T-helper 1 cell treated with Interleukin-12 subunit alpha and Interleukin-12 subunit beta and Interleukin-4 antibody, amounts not matched to agents 30 μg/mL and 1 μg/mL, for 36 hours (primary cell): ENCODE measurements around the gene GLTP.

Experiments
- H3K27ac Mint-ChIP-seq: one replicate; pipeline ENCODE4 v1.8.0; 2021; ENCODE audit warnings: mild to moderate bottlenecking, mixed read lengths
- H3K27me3 Mint-ChIP-seq: one replicate; pipeline ENCODE4 v1.8.0; 2021; ENCODE audit warnings: low read depth, mixed read lengths
- H3K36me3 Mint-ChIP-seq: one replicate; pipeline ENCODE4 v1.8.0; 2021; ENCODE audit warnings: low read depth, mixed read lengths
- H3K4me1 Mint-ChIP-seq: one replicate; pipeline ENCODE4 v1.8.0; 2021; ENCODE audit warnings: low read depth, mixed read lengths
- H3K4me3 Mint-ChIP-seq: one replicate; pipeline ENCODE4 v1.8.0; 2021; ENCODE audit warnings: mild to moderate bottlenecking, moderate library complexity, mixed read lengths
- H3K9me3 Mint-ChIP-seq: one replicate; pipeline ENCODE4 v1.8.0; 2021; ENCODE audit warnings: mixed read lengths

GLTP gene

DNA sequence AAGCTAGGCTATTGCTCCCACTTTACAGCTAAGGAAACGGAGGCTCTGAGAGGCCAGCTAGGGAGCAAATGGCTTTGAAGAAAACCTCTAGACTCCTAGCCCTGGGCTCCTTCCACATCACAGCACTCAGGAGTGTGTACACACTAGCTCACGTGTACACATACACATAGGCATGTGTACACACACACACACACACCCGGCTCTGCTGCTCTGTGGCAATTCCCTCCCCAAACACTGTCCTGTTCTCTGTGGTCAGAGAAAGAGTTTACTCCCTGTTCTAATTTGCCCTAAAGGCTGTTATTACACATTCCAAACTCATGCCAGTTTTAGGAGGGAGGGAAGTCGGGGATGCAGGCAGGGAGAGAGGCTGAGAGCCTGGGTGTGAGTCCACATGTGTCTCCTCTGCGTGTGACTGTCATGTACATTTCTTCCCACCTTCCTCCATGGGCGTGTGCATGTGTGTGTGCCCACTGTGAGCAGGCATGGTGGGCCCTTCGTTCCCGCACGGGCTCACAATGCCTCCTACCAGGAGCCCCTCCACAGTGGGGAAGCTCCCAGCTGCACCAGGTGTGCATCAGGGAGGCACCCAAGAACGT is 61.3 kb downstream of the GLTP start:
- Mint-ChIP-seq H3K4me1 (no peaks in the 10 kb centered on the region), H3K27me3 (no peaks in the 10 kb centered on the region), H3K4me3 (no peak overlapping the region), H3K36me3 (no peaks in the 10 kb centered on the region), H3K9me3 (no peaks in the 10 kb centered on the region), H3K27ac (no peak overlapping the region)

DNA sequence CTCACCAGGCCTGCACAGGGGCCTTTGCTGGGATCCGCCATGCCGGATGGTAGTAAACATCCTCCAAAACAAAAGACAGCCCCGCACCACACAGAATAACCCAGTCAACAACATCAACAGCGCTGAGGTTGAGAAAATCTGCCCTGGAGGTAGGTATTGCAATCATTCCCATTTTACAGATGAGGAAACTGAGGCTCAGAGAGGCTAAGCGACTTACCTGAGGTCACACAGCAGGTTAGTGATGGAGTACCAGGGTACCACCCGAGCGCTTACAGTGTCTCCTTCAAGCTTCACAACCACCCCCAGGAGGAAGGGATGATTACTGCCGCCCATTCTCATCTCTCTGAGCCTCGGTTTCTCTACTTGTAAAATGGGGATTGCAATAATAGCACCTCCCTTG is 62.1 kb downstream of the GLTP start:
- Mint-ChIP-seq H3K9me3 (no peaks in the 10 kb centered on the region), H3K4me1 (no peaks in the 10 kb centered on the region), H3K27me3 (no peaks in the 10 kb centered on the region), H3K4me3 (no peak overlapping the region), H3K27ac (no peak overlapping the region), H3K36me3 (no peaks in the 10 kb centered on the region)

DNA sequence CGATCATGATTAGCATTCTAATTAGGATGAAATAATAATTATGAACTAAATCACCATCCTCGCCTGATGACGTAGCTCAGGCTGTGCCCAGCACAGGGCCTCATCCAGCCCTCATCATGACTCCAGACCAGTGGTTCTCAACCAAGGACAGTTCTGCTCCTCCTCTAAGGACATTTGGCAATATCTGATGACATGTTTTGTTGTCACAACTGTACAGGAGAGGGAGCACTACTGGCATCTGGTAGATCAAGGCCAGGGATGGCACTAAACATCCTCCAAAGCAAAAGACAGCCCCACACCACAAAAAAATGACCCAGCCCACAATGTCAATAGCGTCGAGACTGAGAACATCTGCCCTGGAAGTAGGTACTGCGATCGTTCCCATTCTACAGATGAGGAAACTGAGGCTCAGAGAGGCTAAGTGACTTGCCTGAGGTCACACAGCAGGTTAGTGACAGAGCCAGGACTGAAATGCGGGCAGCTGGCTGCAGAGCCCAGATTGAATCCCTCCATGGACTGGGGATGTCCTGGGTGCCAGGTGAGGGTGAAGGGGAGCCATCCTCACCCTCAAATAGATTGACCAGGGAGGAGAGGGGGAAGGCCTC is 62.6 kb downstream of the GLTP start:
- Mint-ChIP-seq H3K4me3 (no peak overlapping the region), H3K27ac (no peak overlapping the region), H3K27me3 (no peaks in the 10 kb centered on the region), H3K4me1 (no peaks in the 10 kb centered on the region), H3K36me3 (no peaks in the 10 kb centered on the region), H3K9me3 (no peaks in the 10 kb centered on the region)

DNA sequence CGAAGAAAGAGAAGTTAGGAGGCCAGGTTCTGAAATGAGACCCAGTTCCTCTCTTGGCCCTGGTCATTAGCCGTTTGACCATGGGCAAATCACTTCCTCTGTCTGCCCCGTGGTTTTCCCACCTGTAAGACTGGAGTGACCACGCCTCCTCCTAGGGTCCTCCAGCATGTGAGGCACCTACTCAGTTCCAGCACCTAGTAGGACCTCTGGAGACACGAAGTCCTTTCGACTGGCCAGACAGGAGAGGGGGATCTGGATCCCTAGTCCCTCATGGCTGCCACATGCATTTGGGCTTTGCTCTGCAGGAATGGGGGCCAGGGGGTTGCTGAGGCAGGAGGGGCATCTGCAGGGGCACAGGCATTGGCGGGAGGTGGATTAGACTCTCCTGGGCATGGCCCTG is 63.5 kb downstream of the GLTP start:
- no peaks in the 10 kb centered on the region for H3K27me3 Mint-ChIP-seq
- H3K36me3 Mint-ChIP-seq: no peaks in the 10 kb centered on the region
- no peaks in the 10 kb centered on the region for H3K4me1 Mint-ChIP-seq
- no peaks in the 10 kb centered on the region for H3K9me3 Mint-ChIP-seq
- H3K4me3 Mint-ChIP-seq: no peak overlapping the region
- no peak overlapping the region for H3K27ac Mint-ChIP-seq

DNA sequence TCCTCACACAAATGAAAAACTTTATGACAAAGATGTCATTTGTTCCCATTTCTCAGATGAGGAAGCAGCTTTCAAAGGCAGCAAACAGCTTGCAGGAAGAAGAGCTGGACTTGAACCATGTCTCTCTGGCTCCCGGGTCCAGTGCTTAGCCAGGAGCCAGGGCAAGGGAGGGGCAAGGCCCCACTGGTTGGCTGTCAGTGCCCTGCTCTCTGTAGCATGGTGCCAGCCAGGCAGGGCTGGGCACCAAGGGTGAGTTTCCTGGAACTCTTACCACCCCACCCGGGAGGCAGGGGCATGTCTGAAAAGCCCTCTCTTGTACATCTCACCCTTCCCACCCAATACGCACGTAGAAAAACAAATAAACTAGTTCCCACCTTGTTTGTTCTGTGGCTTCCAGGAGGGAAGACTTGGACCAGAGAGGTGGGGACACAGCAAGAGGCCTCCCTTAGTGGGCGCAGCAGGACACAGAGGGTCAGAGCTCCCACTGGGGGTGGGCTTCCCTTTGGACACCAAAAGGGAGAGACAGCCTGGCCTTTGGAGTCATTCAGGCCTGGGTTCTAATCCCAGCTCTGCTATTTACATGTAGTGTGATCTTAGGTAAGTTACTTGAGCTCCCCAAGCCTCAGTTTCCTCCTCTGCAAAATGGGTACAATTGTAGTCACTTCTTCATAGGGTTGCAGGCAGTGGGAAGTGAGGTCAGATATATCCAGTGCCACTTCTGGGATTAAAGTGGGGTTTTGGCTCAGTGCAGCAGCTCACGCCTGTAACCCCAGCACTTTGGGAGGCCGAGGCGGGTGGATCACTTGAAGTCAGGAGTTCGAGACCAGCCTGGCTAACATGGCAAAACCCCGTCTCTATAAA is 64.4 kb downstream of the GLTP start:
- Mint-ChIP-seq H3K27me3 (no peaks in the 10 kb centered on the region), H3K4me3 (no peak overlapping the region), H3K27ac (no peak overlapping the region), H3K36me3 (no peaks in the 10 kb centered on the region), H3K4me1 (no peaks in the 10 kb centered on the region), H3K9me3 (no peaks in the 10 kb centered on the region)

DNA sequence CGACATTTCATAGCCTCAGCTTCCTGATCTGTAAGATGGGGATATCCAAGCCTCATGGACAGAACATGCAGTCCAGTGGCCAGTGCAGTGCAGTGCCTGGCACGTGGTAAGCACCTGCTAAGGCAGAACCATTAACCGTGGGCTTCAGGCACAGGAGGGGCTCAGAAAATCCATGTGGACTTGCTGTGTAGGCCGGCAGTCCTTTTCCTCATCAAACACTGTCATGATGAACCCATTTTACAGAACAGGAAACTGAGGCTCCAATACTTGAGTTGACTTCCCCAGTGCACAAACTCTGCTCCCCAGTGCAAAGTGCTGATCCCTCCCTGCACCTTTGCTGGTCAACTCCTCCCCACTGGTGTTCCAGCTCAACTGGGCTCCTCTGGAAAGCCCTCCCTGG is 65.1 kb downstream of the GLTP start:
- no peak overlapping the region for H3K4me3 Mint-ChIP-seq
- H3K4me1 Mint-ChIP-seq: no peaks in the 10 kb centered on the region
- H3K27me3 Mint-ChIP-seq: no peaks in the 10 kb centered on the region
- no peaks in the 10 kb centered on the region for H3K36me3 Mint-ChIP-seq
- no peaks in the 10 kb centered on the region for H3K9me3 Mint-ChIP-seq
- no peak overlapping the region for H3K27ac Mint-ChIP-seq

DNA sequence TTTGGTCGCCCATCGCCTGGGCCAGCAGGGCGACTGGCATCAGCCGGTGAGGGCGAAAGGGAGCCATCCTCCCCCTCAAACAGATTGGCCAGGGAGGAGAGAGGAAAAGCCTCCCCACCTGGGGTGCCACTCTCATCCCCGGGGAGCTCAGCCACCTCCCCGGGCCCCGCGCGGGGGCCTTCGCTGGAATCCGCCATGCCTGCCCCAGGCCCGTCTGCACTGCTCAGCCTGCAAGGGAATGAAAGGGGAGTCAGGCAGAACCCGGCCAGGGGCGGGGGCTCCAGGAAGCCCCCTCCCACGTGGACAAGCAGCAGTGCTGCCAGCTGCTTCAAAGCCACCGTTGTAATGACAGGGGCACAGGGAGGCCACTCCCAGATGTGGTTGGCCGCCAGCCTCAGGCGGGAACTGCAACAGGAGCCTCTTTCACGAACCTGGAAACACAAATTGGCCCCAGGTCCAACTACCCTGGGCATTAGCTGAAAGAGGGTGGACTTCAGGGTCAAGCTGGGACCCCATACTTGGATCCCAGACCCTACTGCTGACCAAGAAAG is 65.7 kb downstream of the GLTP start:
- Mint-ChIP-seq H3K4me3 (no peak overlapping the region), H3K4me1 (no peaks in the 10 kb centered on the region), H3K9me3 (no peaks in the 10 kb centered on the region), H3K36me3 (no peaks in the 10 kb centered on the region), H3K27me3 (no peaks in the 10 kb centered on the region), H3K27ac (no peak overlapping the region)

DNA sequence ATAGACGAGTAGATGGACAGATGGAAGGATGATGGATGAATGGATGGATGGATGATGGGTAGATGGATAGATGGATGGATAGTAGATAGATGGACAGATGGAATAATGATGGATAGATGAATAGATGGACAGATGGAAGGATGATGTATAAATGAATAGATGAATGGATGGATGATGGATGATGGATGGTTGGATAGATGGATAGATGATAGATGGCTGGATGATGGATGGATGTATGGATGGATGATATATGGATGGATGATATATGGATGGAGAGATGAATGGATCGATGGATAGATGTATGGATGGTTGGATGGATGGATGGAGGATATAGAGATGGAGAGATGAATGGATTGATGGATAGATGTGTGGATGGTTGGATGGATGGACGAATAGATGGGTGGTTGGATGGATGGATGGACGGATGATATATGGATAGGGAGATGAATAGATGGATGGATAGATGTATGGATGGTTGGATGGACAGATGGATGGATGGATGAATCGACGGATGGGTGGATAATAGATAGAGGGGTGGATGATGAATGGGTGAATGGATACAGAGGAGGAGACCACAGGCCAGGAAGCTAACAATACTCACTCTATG is 66.4 kb downstream of the GLTP start:
- no peaks in the 10 kb centered on the region for H3K9me3 Mint-ChIP-seq
- no peaks in the 10 kb centered on the region for H3K4me1 Mint-ChIP-seq
- no peaks in the 10 kb centered on the region for H3K36me3 Mint-ChIP-seq
- no peak overlapping the region for H3K4me3 Mint-ChIP-seq
- H3K27ac Mint-ChIP-seq: no peak overlapping the region
- no peaks in the 10 kb centered on the region for H3K27me3 Mint-ChIP-seq

DNA sequence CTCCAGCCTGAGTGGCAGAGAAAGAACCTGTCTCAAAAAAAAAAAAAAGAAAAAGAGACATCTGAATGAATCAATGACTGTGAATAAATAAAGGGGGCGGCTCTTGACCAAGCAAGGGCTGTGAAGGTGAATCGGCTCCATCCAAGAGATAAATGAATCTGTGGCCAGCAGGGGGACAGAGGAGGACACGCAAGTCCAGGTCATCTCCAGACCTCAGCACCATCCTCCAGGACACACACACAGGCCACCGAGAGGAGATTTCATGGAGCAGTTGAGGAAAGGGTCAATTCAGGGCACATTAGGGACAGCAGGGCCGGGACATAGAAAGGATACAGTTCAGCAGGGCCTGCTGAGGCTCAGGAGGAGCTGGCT is 68.7 kb downstream of the GLTP start:
- no peak overlapping the region for H3K27ac Mint-ChIP-seq
- no peaks in the 10 kb centered on the region for H3K4me1 Mint-ChIP-seq
- no peaks in the 10 kb centered on the region for H3K36me3 Mint-ChIP-seq
- H3K9me3 Mint-ChIP-seq: no peaks in the 10 kb centered on the region
- H3K27me3 Mint-ChIP-seq: no peaks in the 10 kb centered on the region
- no peak overlapping the region for H3K4me3 Mint-ChIP-seq

DNA sequence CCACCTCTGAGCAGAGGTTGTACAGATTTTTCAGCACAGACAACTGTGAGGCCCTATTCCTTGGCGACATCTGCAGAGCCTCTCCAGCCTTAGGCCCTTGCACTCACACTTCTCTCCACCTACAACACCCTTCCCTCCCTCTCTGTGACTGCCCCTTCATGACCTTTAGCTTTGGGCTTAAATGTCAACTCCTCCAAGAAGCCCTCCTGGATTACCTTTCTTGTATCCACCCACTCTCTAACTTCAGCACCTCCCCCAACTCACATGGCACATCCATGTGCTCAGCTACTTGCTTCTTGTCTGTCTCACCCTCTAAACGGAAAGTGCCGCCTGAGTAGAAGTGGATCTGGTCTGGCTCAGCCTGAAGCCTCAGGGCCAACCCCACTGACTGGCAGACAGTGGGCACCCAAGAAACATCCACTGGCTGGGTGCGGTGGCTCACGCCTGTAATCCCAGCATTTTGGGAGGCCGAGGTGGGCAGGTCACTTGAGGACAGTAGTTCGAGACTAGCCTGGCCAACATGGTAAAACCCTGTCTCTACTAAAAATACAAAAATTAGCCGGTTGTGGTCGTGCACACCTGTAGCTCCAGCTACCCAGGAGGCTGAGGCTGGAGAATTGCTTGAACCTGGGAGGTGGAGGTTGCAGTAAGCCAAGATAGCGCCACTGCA is 69.3 kb downstream of the GLTP start:
- H3K4me3 Mint-ChIP-seq: no peak overlapping the region

DNA sequence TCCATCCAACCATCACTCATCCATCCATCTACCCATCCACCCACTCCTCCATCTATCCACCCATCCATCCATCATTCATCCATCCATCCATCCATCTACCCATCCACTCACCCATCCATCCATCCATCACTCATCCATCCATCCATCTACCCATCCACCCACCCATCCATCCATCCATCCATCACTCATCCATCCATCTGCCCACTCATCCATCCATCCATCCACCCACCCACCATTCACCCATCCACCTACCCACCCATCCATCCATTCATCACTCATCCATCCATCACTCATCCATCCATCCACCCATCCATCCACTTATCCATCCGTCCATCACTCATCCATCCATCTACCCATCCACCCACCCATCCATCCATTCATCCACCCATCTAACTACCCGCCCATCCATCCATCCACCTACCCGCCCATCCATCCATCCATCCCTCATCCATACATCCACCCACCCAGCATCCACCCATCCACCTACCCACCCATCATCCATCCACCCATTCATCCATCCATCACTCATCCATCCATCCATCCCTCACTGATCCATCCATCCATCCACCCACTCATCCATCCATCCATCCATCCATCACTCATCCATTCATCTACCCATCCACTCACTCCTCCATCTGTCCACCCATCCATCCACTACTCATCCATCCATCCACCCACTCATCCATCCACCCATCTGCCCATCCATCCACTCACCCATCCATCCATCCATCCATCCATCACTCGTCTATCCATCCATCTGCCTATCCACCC is 71.3 kb downstream of the GLTP start:
- H3K36me3 Mint-ChIP-seq: no peaks in the 10 kb centered on the region
- H3K4me1 Mint-ChIP-seq: no peaks in the 10 kb centered on the region
- H3K4me3 Mint-ChIP-seq: no peak overlapping the region
- H3K27ac Mint-ChIP-seq: no peak overlapping the region
- no peaks in the 10 kb centered on the region for H3K27me3 Mint-ChIP-seq
- H3K9me3 Mint-ChIP-seq: no peaks in the 10 kb centered on the region

More for the DNA sequence above, 69.3 kb downstream of the GLTP start:
- H3K36me3 Mint-ChIP-seq: no peaks in the 10 kb centered on the region
- no peaks in the 10 kb centered on the region for H3K27me3 Mint-ChIP-seq
- no peak overlapping the region for H3K27ac Mint-ChIP-seq
- no peaks in the 10 kb centered on the region for H3K4me1 Mint-ChIP-seq
- no peaks in the 10 kb centered on the region for H3K9me3 Mint-ChIP-seq

DNA sequence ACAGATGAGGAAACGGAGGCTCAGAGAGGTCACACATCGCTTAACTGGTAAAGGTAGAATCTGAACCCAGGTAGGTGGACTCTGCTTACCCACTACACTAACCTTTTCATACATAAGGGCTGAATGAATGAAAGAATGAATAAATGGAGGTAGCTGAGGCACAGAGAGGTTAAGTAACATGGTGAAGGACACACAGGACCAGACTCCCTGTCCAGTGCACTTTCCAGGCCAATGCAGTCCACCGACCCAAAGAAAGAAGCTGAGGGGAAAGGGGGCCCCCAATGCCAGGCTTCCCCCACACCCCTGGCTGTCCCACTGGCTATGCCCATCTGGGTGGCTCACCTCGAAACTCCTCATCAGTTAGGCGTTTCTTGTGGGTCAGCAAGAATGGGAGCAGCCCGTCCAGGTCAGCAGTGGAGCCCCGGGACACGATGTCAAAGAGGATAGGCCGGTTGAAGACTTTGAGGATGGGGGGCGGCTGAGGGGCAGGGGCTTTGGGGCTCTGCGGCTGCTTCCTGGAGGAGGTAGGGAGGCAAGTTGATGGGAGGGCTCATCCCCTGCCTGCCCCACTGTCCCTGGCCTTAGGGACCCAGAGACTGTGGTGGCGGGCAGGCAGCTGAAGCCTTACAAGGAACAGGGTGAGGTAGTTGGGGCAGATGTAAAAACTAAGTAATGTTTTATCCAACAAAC is 72.2 kb downstream of the GLTP start:
- H3K36me3 Mint-ChIP-seq: no peaks in the 10 kb centered on the region
- no peaks in the 10 kb centered on the region for H3K4me1 Mint-ChIP-seq
- no peaks in the 10 kb centered on the region for H3K27me3 Mint-ChIP-seq
- no peak overlapping the region for H3K4me3 Mint-ChIP-seq
- no peak overlapping the region for H3K27ac Mint-ChIP-seq
- H3K9me3 Mint-ChIP-seq: no peaks in the 10 kb centered on the region
